A673 (cell line): Measurements from ENCODE around the gene CPNE1. TPM values are rescaled to one million over a fixed set of nuclear protein-coding genes. Genes with fewer than 3 reads are reported as not detected.
"Not testable (repeated sequence)": the region's sequence is repeated elsewhere in the genome, so short reads cannot be mapped to it uniquely, and the experiment has no call there.

ENCODE experiments used
- BruUV-seq: library from RNA; stranded (reverse); fragments of 400-500 nt; replicated peaks from 2 replicates; lab custom pipeline; 2021; lab: Mats Ljungman, UMichigan
- CTCF ChIA-PET: fragments of 300-600 bp; sonication (Branson Sonifier 250); formaldehyde crosslinking; loops from one replicate; lab custom pipeline; 2022; ENCODE audit warnings: antibody characterized with exemption; lab: Charles Lee
- POLR2A ChIA-PET: fragments of 300-600 bp; sonication (Branson Sonifier 250); formaldehyde crosslinking; loops from one replicate; lab custom pipeline; 2022; ENCODE audit warnings: antibody characterized with exemption; ENCODE audit not compliant: low non-redundant PET; lab: Charles Lee
- DNase-seq: peaks from one replicate; pipeline ENCODE4 v3.0.0-alpha.2; 2015; ENCODE audit warnings: low spot score
- H3K27ac ChIP-seq: fragments of 200-600 bp; sonication (generic); 2 replicates; pipeline ENCODE4 v1.5.1; 2016; ENCODE audit warnings: mixed run types, low read depth, mild to moderate bottlenecking, mixed read lengths, antibody characterized with exemption, low read length; ENCODE audit not compliant: poor library complexity, severe bottlenecking
- H3K27me3 ChIP-seq: fragments of 200-600 bp; sonication (generic); replicated peaks from 2 replicates; pipeline ENCODE4 v1.6.1; 2017; ENCODE audit warnings: mixed run types, low read depth, mild to moderate bottlenecking, mixed read lengths, antibody characterized with exemption, low read length; ENCODE audit not compliant: insufficient read depth, poor library complexity
- H3K36me3 ChIP-seq: fragments of 200-600 bp; sonication (generic); 2 replicates; pipeline ENCODE4 v1.6.1; 2016; ENCODE audit warnings: mixed run types, mild to moderate bottlenecking, mixed read lengths, antibody characterized with exemption, low read length; ENCODE audit not compliant: insufficient read depth, poor library complexity, severe bottlenecking
- H3K4me1 ChIP-seq: fragments of 200-600 bp; sonication (generic); 2 replicates; pipeline ENCODE4 v1.6.1; 2017; ENCODE audit warnings: mixed run types, mild to moderate bottlenecking, mixed read lengths, antibody characterized with exemption, low read length; ENCODE audit not compliant: insufficient read depth, poor library complexity, severe bottlenecking
- H3K4me3 ChIP-seq: fragments of 200-600 bp; sonication (generic); 2 replicates; pipeline ENCODE4 v1.5.1; 2016; ENCODE audit warnings: low read depth, mixed run types, mild to moderate bottlenecking, mixed read lengths, low read length; ENCODE audit not compliant: poor library complexity, severe bottlenecking
- H3K9me3 ChIP-seq: fragments of 200-600 bp; sonication (generic); 2 replicates; pipeline ENCODE4 v1.6.1; 2016; ENCODE audit warnings: mixed run types, low read depth, mild to moderate bottlenecking, mixed read lengths, antibody characterized with exemption, low read length; ENCODE audit not compliant: poor library complexity, severe bottlenecking
- CTCF ChIP-seq: fragments of 300-800, 200-600 bp; sonication (generic); conservative IDR thresholded peaks from 2 replicates; pipeline ENCODE4 v1.5.1; 2017; ENCODE audit warnings: low read depth, mild to moderate bottlenecking, antibody characterized with exemption, low read length, moderate library complexity, mixed read lengths
- EZH2 ChIP-seq: fragments of 200-600 bp; sonication (generic); IDR thresholded peaks from 2 replicates; pipeline ENCODE4 v1.6.1; 2017; ENCODE audit warnings: borderline replicate concordance, low read depth, mild to moderate bottlenecking, mixed read lengths, antibody characterized with exemption, low read length; ENCODE audit not compliant: poor library complexity, severe bottlenecking
- intact Hi-C: fragments of 100-400 bp; cut with micrococcal nuclease; formaldehyde crosslinking; loops from one replicate; pipeline ENCODE4 v1.10.0; 2022; ENCODE audit not compliant: unreplicated experiment
- total RNA-seq: library from RNA; stranded (reverse); gene quantifications from 2 replicates; pipeline ENCODE4 v1.2.3, GENCODE V29; 2021

The CPNE1 gene
- total RNA-seq, 1 experiment from 2014 or later = 273 TPM

GRCh38 chr20:35695245-35695749 lies 30.6 kb upstream of the CPNE1 start:
- peaks cover 9% of the 10 kb centered on the region for H3K4me1 ChIP-seq
- DNase-seq = no peak
- H3K27ac ChIP-seq = no peak overlapping the region
- ChIA-PET POLR2A (no interaction called here), CTCF (no interaction called here)
- H3K27me3 ChIP-seq = no peaks in the 10 kb centered on the region
- TF ChIP-seq EZH2 (no peak), CTCF (no peak)
- no peak overlapping the region for H3K4me3 ChIP-seq
- intact Hi-C loops = no loop called here
- no peaks in the 10 kb centered on the region for H3K9me3 ChIP-seq
- BruUV-seq = no TSS peak
- H3K36me3 ChIP-seq = peaks cover 4% of the 10 kb centered on the region

GRCh38 chr20:35690265-35690664 lies 25.6 kb upstream of the CPNE1 start:
- H3K9me3 ChIP-seq = no peaks in the 10 kb centered on the region
- H3K36me3 ChIP-seq = peaks cover 4% of the 10 kb centered on the region
- TF ChIP-seq EZH2 (no peak), CTCF (no peak)
- CTCF ChIA-PET = no interaction called here
- POLR2A ChIA-PET = no interaction called here
- intact Hi-C loops = no loop called here
- BruUV-seq = no TSS peak
- no peak for DNase-seq
- H3K4me1 ChIP-seq = no peaks in the 10 kb centered on the region
- H3K27ac ChIP-seq = no peak overlapping the region
- H3K4me3 ChIP-seq = no peak overlapping the region
- H3K27me3 ChIP-seq = no peaks in the 10 kb centered on the region

DNA sequence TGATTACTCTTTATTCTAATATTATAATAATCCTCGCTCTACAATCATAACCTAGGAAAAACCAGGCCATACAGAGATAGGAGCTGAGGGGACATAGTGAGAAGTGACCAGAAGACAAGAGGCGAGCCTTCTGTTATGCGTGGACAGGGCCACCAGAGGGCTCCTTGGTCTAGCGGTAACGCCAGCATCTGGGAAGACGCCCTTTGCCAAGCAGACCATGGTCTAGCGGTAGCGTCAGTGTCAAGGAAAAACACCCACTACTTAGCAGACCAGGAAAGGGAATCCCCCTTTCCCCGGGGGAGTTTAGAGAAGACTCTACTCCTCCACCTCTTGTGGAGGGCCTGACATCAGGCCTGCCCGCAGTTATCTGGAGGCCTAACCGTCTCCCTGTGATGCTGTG lies 22.2 kb upstream of the CPNE1 start:
- H3K9me3 ChIP-seq, H3K4me3 ChIP-seq, H3K4me1 ChIP-seq, H3K36me3 ChIP-seq, BruUV-seq, intact Hi-C loops, H3K27me3 ChIP-seq, H3K27ac ChIP-seq: not testable (repeated sequence)
- ChIA-PET CTCF (interaction anchor here (1.2 kb wide), 1 partner anchor 191 kb away, joined by 5 read pairs; no protein-coding TSS in a partner anchor), POLR2A (interaction anchor here (0.6 kb wide), 1 partner anchor 11 kb away, joined by 3 read pairs; no protein-coding TSS in a partner anchor)
- peak; percentile 33 for DNase-seq
- peak; percentile 25; the same call in 1 of the 2 replicates for TF ChIP-seq CTCF

DNA sequence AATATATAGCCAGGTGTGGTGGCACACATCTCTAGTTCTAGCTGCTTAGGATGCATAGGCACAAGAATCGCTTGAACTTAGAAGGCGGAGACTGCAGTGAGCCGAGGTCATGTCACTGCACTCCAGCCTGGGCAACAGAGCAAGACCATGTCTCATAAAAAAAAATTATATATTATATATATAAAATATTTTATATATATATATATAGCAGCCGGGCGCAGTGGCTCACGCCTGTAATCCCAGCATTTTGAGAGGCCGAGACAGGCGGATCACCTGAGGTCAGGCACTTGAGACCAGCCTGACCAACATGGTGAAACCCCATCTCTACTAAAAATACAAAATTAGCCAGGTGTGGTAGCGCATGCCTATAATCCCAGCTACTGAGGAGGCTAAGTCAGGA lies 20.7 kb upstream of the CPNE1 start:
- H3K4me3 ChIP-seq, H3K4me1 ChIP-seq, intact Hi-C loops, H3K9me3 ChIP-seq, H3K27me3 ChIP-seq, POLR2A ChIA-PET, H3K27ac ChIP-seq, BruUV-seq, DNase-seq, H3K36me3 ChIP-seq: not testable (repeated sequence)
- CTCF ChIA-PET = interaction anchor here (1.2 kb wide), 1 partner anchor 193 kb away, joined by 5 read pairs; no protein-coding TSS in a partner anchor
